HepG2 (cell line): Measurements from ENCODE around the gene SLC35B2. TPM values are rescaled to one million over a fixed set of nuclear protein-coding genes. Genes with fewer than 3 reads are reported as not detected.

Experiments used
- BHLHE40 ChIP-seq: IDR thresholded peaks from 2 replicates; pipeline ENCODE4 v1.6.1; 2011; ENCODE audit warnings: low read length, improper control_type of control experiment
- ERF ChIP-seq: IDR thresholded peaks from 2 replicates; pipeline ENCODE4 v1.6.1; 2018; ENCODE audit warnings: missing biosample characterization, missing genetic modification reagents
- FOXA3 ChIP-seq: IDR thresholded peaks from 2 replicates; pipeline ENCODE4 v1.6.1; 2016; ENCODE audit warnings: missing genetic modification reagents, missing compliant biosample characterization
- KMT2B ChIP-seq: IDR thresholded peaks from 2 replicates; pipeline ENCODE4 v1.6.1; 2016; ENCODE audit warnings: missing genetic modification reagents, missing compliant biosample characterization
- NCOA5 ChIP-seq: sonication (generic); formaldehyde crosslinking; IDR thresholded peaks from 2 replicates; pipeline ENCODE4 v1.4.0; 2020; ENCODE audit warnings: missing genetic modification reagents
- NR2C2 ChIP-seq: sonication (generic); formaldehyde crosslinking; IDR thresholded peaks from 2 replicates; pipeline ENCODE4 v1.4.0; 2020; ENCODE audit warnings: missing genetic modification reagents, mild to moderate bottlenecking, moderate library complexity, borderline replicate concordance
- STAT5B ChIP-seq: sonication (generic); formaldehyde crosslinking; IDR thresholded peaks from 2 replicates; pipeline ENCODE4 v1.4.0; 2020; ENCODE audit warnings: missing genetic modification reagents
- TSC22D2 ChIP-seq: sonication (generic); formaldehyde crosslinking; IDR thresholded peaks from 2 replicates; pipeline ENCODE4 v1.5.1; 2020; ENCODE audit warnings: missing genetic modification reagents, mild to moderate bottlenecking, borderline replicate concordance
- USF2 ChIP-seq, 2 experiments: sonication (generic) in 1 of 2; formaldehyde crosslinking in 1 of 2; IDR thresholded peaks; 2 replicates each; pipeline versions ENCODE4 v1.5.1 to v1.6.1; 2011 to 2020; ENCODE audit warnings: borderline replicate concordance in 1 of 2, low read depth in 1 of 2, low read length in 1 of 2, mild to moderate bottlenecking in 1 of 2, missing genetic modification reagents in 1 of 2, moderate library complexity in 1 of 2
- ZFP1 ChIP-seq: IDR thresholded peaks from 2 replicates; pipeline ENCODE4 v1.6.1; 2016
- ZNF296 ChIP-seq: sonication (generic); formaldehyde crosslinking; conservative IDR thresholded peaks from 2 replicates; pipeline ENCODE4 v1.5.0; 2020; ENCODE audit warnings: mild to moderate bottlenecking, missing genetic modification reagents
- ZNF3 ChIP-seq: IDR thresholded peaks from 2 replicates; pipeline ENCODE4 v1.7.0; 2017; ENCODE audit warnings: inconsistent platforms
- ZNF432 ChIP-seq: sonication (generic); formaldehyde crosslinking; IDR thresholded peaks from 2 replicates; pipeline ENCODE4 v1.5.0; 2020; ENCODE audit warnings: missing genetic modification reagents, mild to moderate bottlenecking, borderline replicate concordance
- ZNF589 ChIP-seq: sonication (generic); formaldehyde crosslinking; conservative IDR thresholded peaks from 2 replicates; pipeline ENCODE4 v1.8.0; 2022; ENCODE audit warnings: mild to moderate bottlenecking, moderate library complexity, missing genetic modification reagents
- ZNF776 ChIP-seq: sonication (generic); formaldehyde crosslinking; IDR thresholded peaks from 2 replicates; pipeline ENCODE4 v1.4.0; 2020; ENCODE audit warnings: mild to moderate bottlenecking, missing genetic modification reagents
- ZNF816 ChIP-seq: sonication (generic); formaldehyde crosslinking; IDR thresholded peaks from 2 replicates; pipeline ENCODE4 v1.8.0; 2022; ENCODE audit warnings: missing genetic modification reagents, mild to moderate bottlenecking, borderline replicate concordance
- polyA plus RNA-seq, 8 experiments: library from polyadenylated mRNA; depleted of rRNA in 3 of 8; stranded (reverse) in 7 of 8; unstranded in 1 of 8; fragments of >200 nt; fragmentation: Illumina TruSeq in 4 of 8; extraction: Trizol in 4 of 8; gene quantifications; 2 replicates each; pipeline versions ENCODE4 v1.2.1 to v1.2.3, GENCODE V29; 2011 to 2016; ENCODE audit warnings: low read depth in 4 of 8, missing spikeins in 1 of 8, mixed read lengths in 1 of 8; ENCODE audit not compliant: insufficient read depth in 1 of 8
- total RNA-seq, 5 experiments: library from RNA; depleted of rRNA; stranded (reverse); fragments of >200 nt; fragmentation: Illumina TruSeq; extraction: Trizol; gene quantifications; 2 replicates each; pipeline ENCODE4 v1.2.3, GENCODE V29; 2016; ENCODE audit warnings: low read depth in 1 of 5
- TF ChIP-seq, protein P1 (sequence below): sonication (generic); formaldehyde crosslinking; IDR thresholded peaks from 2 replicates; pipeline ENCODE4 v1.4.0; 2020; ENCODE audit warnings: missing genetic modification reagents
- TF ChIP-seq, protein P2 (sequence below): sonication (generic); formaldehyde crosslinking; IDR thresholded peaks from 2 replicates; pipeline ENCODE4 v1.4.0; 2020; ENCODE audit warnings: missing genetic modification reagents
- TF ChIP-seq, protein P3 (sequence below): sonication (generic); formaldehyde crosslinking; IDR thresholded peaks from 2 replicates; pipeline ENCODE4 v1.5.1; 2020; ENCODE audit warnings: missing genetic modification reagents, mild to moderate bottlenecking, borderline replicate concordance

The SLC35B2 gene
- total and polyA plus RNA-seq, 2 of the 13 experiments (the other 11 are each of a cell fraction or from before 2014, with no cell fraction given), result 61.1 to 148 TPM

GRCh38 chr6:44257025-44257752, at the start of gene SLC35B2 (continued):
- TF ChIP-seq, protein P1, sequence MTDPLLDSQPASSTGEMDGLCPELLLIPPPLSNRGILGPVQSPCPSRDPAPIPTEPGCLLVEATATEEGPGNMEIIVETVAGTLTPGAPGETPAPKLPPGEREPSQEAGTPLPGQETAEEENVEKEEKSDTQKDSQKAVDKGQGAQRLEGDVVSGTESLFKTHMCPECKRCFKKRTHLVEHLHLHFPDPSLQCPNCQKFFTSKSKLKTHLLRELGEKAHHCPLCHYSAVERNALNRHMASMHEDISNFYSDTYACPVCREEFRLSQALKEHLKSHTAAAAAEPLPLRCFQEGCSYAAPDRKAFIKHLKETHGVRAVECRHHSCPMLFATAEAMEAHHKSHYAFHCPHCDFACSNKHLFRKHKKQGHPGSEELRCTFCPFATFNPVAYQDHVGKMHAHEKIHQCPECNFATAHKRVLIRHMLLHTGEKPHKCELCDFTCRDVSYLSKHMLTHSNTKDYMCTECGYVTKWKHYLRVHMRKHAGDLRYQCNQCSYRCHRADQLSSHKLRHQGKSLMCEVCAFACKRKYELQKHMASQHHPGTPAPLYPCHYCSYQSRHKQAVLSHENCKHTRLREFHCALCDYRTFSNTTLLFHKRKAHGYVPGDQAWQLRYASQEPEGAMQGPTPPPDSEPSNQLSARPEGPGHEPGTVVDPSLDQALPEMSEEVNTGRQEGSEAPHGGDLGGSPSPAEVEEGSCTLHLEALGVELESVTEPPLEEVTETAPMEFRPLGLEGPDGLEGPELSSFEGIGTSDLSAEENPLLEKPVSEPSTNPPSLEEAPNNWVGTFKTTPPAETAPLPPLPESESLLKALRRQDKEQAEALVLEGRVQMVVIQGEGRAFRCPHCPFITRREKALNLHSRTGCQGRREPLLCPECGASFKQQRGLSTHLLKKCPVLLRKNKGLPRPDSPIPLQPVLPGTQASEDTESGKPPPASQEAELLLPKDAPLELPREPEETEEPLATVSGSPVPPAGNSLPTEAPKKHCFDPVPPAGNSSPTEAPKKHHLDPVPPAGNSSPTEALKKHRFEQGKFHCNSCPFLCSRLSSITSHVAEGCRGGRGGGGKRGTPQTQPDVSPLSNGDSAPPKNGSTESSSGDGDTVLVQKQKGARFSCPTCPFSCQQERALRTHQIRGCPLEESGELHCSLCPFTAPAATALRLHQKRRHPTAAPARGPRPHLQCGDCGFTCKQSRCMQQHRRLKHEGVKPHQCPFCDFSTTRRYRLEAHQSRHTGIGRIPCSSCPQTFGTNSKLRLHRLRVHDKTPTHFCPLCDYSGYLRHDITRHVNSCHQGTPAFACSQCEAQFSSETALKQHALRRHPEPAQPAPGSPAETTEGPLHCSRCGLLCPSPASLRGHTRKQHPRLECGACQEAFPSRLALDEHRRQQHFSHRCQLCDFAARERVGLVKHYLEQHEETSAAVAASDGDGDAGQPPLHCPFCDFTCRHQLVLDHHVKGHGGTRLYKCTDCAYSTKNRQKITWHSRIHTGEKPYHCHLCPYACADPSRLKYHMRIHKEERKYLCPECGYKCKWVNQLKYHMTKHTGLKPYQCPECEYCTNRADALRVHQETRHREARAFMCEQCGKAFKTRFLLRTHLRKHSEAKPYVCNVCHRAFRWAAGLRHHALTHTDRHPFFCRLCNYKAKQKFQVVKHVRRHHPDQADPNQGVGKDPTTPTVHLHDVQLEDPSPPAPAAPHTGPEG (CRISPR knock-in tag), result peak; percentile 69; the same call in 1 of the 2 replicates
- peak; percentile 98 for TF ChIP-seq USF2 (IDR thresholded peaks at IDR 0.05; ENCODE audit: low read depth, low read length)
- TF ChIP-seq USF2 (CRISPR knock-in tag; IDR thresholded peaks at IDR 0.05; ENCODE audit: borderline replicate concordance), result peak; percentile 94; the same call in 1 of the 2 replicates
- TF ChIP-seq TSC22D2 (CRISPR knock-in tag), result no peak; the same call in none of the 2 replicates
- peak; percentile 36; the same call in 1 of the 2 replicates for TF ChIP-seq ZNF3 (CRISPR knock-in tag)
- peak; percentile 95 for TF ChIP-seq BHLHE40
- no peak for TF ChIP-seq ZNF296 (CRISPR knock-in tag)
- TF ChIP-seq ZNF816 (CRISPR knock-in tag), result peak; percentile 96; the same call in 1 of the 2 replicates
- peak; percentile 86 for TF ChIP-seq ERF (CRISPR knock-in tag)
- no peak for TF ChIP-seq NCOA5 (CRISPR knock-in tag)
- peak; percentile 43 for TF ChIP-seq FOXA3
- peak; percentile 38; the same call in 1 of the 2 replicates for TF ChIP-seq ZFP1
- TF ChIP-seq ZNF589, result 0 out of 2 replicates have a peak, but pooled peaks have one; percentile 52
- TF ChIP-seq, protein P2, sequence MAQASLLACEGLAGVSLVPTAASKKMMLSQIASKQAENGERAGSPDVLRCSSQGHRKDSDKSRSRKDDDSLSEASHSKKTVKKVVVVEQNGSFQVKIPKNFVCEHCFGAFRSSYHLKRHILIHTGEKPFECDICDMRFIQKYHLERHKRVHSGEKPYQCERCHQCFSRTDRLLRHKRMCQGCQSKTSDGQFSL, result peak; percentile 94; the same call in 1 of the 2 replicates
- TF ChIP-seq STAT5B (CRISPR knock-in tag), result no peak
- TF ChIP-seq ZNF432, result no peak
- TF ChIP-seq NR2C2, result peak; percentile 79; the same call in 1 of the 2 replicates
- TF ChIP-seq KMT2B (CRISPR knock-in tag), result peak; percentile 63; the same call in 1 of the 2 replicates
- TF ChIP-seq, protein P3, sequence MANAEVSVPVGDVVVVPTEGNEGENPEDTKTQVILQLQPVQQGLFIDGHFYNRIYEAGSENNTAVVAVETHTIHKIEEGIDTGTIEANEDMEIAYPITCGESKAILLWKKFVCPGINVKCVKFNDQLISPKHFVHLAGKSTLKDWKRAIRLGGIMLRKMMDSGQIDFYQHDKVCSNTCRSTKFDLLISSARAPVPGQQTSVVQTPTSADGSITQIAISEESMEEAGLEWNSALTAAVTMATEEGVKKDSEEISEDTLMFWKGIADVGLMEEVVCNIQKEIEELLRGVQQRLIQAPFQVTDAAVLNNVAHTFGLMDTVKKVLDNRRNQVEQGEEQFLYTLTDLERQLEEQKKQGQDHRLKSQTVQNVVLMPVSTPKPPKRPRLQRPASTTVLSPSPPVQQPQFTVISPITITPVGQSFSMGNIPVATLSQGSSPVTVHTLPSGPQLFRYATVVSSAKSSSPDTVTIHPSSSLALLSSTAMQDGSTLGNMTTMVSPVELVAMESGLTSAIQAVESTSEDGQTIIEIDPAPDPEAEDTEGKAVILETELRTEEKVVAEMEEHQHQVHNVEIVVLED (CRISPR knock-in tag), result 0 out of 2 replicates have a peak, but pooled peaks have one; percentile 37
- TF ChIP-seq ZNF776 (CRISPR knock-in tag), result peak; percentile 77; the same call in 1 of the 2 replicates
